Upper lobe of right lung (tissue), 1 donor: ENCODE measurements around the gene IMPA2. TPM values are rescaled to one million over a fixed set of nuclear protein-coding genes. Genes with fewer than 3 reads are reported as not detected.

Source experiments
- ATAC-seq: fragments of 200-7000 bp; cut with Tn5 transposase; one replicate; pipeline ENCODE4 v1.9.1; 2020; ENCODE audit warnings: mild to moderate bottlenecking, moderate library complexity
- DNase-seq: peaks from one replicate; pipeline ENCODE4 v3.0.0-alpha.2; 2020
- H3K27ac ChIP-seq: fragments of 200-600 bp; one replicate; pipeline ENCODE4 v1.8.0; 2022
- H3K27me3 ChIP-seq: fragments of 200-600 bp; one replicate; pipeline ENCODE4 v1.8.0; 2022; ENCODE audit warnings: mild to moderate bottlenecking
- H3K36me3 ChIP-seq: fragments of 200-600 bp; one replicate; pipeline ENCODE4 v1.8.0; 2022
- H3K4me1 ChIP-seq: fragments of 200-600 bp; one replicate; pipeline ENCODE4 v1.8.0; 2022
- H3K4me3 ChIP-seq: fragments of 200-600 bp; one replicate; pipeline ENCODE4 v1.8.0; 2022; ENCODE audit warnings: mild to moderate bottlenecking
- H3K9me3 ChIP-seq: fragments of 200-600 bp; one replicate; pipeline ENCODE4 v1.8.0; 2022
- intact Hi-C: fragments of 100-400 bp; cut with DNase I; formaldehyde crosslinking; loops from one replicate; pipeline ENCODE4 v1.11.0; 2022
- total RNA-seq: library from RNA; stranded (reverse); fragmentation: NEBNext Ultra II Directional; extraction: Animal tissue kit (Norgen Biotek cat#: 25700); gene quantifications from one replicate; pipeline ENCODE4 v1.2.1, GENCODE V29; 2021
- TF ChIP-seq, protein P1 (sequence below): fragments of 200-600 bp; IDR thresholded peaks from one replicate; pipeline ENCODE4 v1.8.0; 2022; ENCODE audit warnings: antibody characterized with exemption
- donor health status: DM: no; HTN: yes; CAD: no; lungs with severe emphysema.

The IMPA2 gene
- total RNA-seq, 1 donor from 2014 or later, result 54.6 TPM

DNA sequence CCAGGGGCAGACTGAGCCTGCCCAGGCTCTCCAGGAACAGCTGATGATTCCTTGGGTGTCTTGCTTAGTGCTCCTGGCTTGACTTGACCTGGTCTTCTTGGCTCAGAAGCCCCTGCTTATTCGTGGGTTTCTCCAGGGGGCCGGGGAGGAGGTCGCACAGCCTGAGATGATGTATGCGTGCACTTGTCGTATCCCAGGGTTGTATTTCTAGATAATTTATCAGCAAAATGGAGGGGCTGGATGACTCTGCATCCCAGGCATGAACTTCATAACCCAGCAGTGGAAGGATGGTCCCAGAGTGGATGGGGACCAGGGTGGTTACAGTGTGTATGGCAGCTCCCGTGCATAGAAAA lies 25.2 kb downstream of the IMPA2 start:
- intact Hi-C loops, result no loop called here
- peaks cover 4% of the 10 kb centered on the region for H3K36me3 ChIP-seq
- H3K4me3 ChIP-seq, result no peak overlapping the region
- H3K9me3 ChIP-seq, result no peaks in the 10 kb centered on the region
- peaks cover 9% of the 10 kb centered on the region for H3K4me1 ChIP-seq
- no peaks in the 10 kb centered on the region for H3K27me3 ChIP-seq
- TF ChIP-seq, protein P1, sequence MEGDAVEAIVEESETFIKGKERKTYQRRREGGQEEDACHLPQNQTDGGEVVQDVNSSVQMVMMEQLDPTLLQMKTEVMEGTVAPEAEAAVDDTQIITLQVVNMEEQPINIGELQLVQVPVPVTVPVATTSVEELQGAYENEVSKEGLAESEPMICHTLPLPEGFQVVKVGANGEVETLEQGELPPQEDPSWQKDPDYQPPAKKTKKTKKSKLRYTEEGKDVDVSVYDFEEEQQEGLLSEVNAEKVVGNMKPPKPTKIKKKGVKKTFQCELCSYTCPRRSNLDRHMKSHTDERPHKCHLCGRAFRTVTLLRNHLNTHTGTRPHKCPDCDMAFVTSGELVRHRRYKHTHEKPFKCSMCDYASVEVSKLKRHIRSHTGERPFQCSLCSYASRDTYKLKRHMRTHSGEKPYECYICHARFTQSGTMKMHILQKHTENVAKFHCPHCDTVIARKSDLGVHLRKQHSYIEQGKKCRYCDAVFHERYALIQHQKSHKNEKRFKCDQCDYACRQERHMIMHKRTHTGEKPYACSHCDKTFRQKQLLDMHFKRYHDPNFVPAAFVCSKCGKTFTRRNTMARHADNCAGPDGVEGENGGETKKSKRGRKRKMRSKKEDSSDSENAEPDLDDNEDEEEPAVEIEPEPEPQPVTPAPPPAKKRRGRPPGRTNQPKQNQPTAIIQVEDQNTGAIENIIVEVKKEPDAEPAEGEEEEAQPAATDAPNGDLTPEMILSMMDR, result no peak
- DNase-seq, result no peak
- no peak for ATAC-seq
- H3K27ac ChIP-seq, result no peak overlapping the region

DNA sequence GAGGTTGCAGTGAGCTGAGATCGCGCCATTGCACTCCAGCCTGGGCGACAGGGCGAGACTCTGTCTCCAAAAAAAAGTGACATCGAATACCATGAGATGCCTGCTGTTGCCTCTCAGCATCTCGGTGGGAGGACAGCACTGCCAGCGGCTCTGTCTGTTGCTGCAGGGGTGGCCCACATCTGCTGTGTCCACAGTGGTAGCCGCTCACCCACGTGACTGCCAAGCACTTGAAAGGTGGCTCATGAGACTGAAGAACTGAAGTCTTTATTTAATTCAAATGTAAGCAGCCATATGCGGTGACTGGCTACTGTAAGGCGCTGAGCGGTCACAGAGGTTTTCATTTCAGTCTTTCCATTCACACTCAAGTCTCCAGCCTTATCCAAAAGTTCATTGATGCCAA lies 25.8 kb downstream of the IMPA2 start:
- intact Hi-C loops, result no loop called here
- no peak overlapping the region for H3K4me3 ChIP-seq
- H3K36me3 ChIP-seq, result peaks cover 4% of the 10 kb centered on the region
- no peaks in the 10 kb centered on the region for H3K27me3 ChIP-seq
- ATAC-seq, result no peak
- no peak for DNase-seq
- H3K9me3 ChIP-seq, result no peaks in the 10 kb centered on the region
- TF ChIP-seq, protein P1, result no peak
- peaks cover 14% of the 10 kb centered on the region for H3K4me1 ChIP-seq
- no peak overlapping the region for H3K27ac ChIP-seq

DNA sequence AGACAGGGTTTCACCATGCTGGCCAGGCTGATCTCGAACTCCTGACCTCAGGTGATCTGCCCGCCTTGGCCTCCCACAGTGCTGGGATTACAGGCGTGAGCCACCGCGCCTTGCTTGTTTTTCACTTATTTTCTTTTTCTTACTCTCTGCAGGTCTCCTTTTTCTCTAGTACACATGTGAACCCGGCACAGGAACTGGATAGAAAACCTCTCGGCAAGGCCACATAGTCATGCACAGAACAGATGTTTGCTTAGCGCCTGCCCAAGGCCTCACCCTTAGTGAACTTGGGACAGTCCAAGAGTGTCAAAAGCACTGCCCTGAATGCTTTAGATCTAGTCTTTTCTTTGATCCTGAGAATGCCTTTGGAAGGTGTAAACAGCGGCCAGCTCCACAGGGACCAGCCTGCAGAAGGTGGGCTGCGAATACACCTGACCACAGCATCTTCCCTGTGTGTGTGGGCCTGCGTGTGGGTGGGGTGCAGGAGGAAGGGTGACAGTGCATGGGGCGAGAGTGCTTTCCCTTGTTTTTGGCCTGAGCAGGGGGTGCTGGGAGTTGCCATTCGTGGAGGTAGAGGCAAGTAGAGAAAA lies 27.0 kb downstream of the IMPA2 start:
- no peak for ATAC-seq

DNA sequence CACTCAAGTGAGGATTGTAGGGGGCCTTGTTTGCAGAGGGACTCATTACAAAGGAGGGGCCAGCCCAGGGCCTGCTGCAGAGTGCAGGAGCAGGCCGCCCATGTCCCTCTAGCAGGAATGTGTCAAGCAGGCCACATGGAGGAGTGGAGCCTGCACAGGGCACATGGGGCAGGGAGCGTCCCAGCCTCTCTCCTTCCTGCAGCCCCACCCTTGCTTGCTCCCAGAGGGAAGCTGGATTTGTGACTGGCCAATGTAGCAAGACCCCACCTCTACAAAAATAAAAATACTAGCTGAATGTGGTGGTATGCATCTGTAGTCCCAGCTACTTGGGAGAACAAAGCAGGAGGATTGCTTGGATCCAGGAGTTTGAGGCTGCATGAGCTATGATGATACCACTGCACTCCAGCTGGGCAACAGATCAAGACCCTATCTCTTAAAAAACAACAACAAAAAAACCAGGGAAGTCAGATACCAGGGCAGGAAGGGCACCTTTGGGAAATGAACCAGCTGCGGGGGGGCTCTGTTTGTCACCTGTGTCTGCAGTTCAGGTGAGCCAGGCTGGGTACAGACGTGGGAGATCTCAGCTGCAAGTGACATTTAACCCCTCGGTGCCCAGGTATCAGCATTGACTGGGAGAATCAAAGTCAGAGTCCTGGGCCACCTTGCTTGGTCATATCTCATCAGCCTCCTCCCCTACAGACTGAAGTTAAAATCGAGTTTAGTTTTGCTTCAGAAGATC lies 27.7 kb downstream of the IMPA2 start:
- Histone ChIP-seq H3K4me1 (peaks cover 22% of the 10 kb centered on the region), H3K4me3 (no peak overlapping the region), H3K27me3 (no peaks in the 10 kb centered on the region), H3K36me3 (peaks cover 4% of the 10 kb centered on the region), H3K27ac (no peak overlapping the region), H3K9me3 (no peaks in the 10 kb centered on the region)
- no peak for ATAC-seq
- TF ChIP-seq, protein P1, result no peak
- no peak for DNase-seq
- intact Hi-C loops, result no loop called here

More for the DNA sequence above, 27.0 kb downstream of the IMPA2 start:
- H3K36me3 ChIP-seq, result peaks cover 4% of the 10 kb centered on the region
- no peak overlapping the region for H3K4me3 ChIP-seq
- H3K4me1 ChIP-seq, result peaks cover 18% of the 10 kb centered on the region
- TF ChIP-seq, protein P1, result no peak
- no peak for DNase-seq
- H3K9me3 ChIP-seq, result no peaks in the 10 kb centered on the region
- intact Hi-C loops, result no loop called here
- no peak overlapping the region for H3K27ac ChIP-seq
- H3K27me3 ChIP-seq, result no peaks in the 10 kb centered on the region

DNA sequence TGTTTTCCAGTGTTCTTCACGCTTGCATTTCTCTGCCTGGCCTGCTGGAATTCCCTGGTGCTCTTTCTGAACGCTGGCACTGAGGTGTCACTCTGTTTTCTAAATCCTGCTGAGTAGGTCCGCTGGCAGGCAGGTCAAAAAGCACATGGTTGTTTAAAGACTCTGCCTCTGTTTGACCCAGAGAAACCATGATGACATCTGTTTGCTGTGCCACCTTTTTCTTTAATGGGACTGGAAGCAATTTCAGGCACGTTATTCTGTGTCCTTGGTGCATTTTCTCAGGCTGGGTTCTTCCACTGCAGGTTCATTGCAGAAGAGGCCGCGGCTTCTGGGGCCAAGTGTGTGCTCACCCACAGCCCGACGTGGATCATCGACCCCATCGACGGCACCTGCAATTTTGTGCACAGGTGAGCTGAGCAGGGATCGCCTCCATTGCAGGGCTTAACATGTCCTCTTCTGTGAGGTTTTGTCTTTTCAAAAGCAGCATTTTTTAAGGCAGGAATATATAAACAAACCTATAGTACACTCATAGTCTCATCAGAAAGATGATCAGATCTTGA lies 28.4 kb downstream of the IMPA2 start:
- no peaks in the 10 kb centered on the region for H3K27me3 ChIP-seq
- DNase-seq (no peak), ATAC-seq (no peak)
- TF ChIP-seq, protein P1, result no peak
- peaks cover 24% of the 10 kb centered on the region for H3K4me1 ChIP-seq
- H3K27ac ChIP-seq, result no peak overlapping the region
- H3K9me3 ChIP-seq, result no peaks in the 10 kb centered on the region
- no peak overlapping the region for H3K4me3 ChIP-seq
- peaks cover 4% of the 10 kb centered on the region for H3K36me3 ChIP-seq
- intact Hi-C loops, result no loop called here
